Lung (tissue), 12 donors: ENCODE measurements around the gene EPHB1. TPM values are rescaled to one million over a fixed set of nuclear protein-coding genes. Genes with fewer than 3 reads are reported as not detected.

Experiments used
- ATAC-seq: fragments of 200-7000 bp; cut with Tn5 transposase; one replicate; pipeline ENCODE4 v1.9.1; 2020; ENCODE audit warnings: moderate number of reproducible peaks; ENCODE audit not compliant: insufficient read depth, low FRiP score
- DNase-seq, 3 donors: peaks; one replicate each; pipeline ENCODE4 v3.0.0-alpha.2; 2013 to 2017
- H3K27ac ChIP-seq, 2 donors: one replicate each; pipeline ENCODE4 v1.5.1; 2013; ENCODE audit warnings: mild to moderate bottlenecking in 2 of 2, moderate library complexity in 2 of 2, control low read depth in 1 of 2, inconsistent platforms in 1 of 2, low read depth in 1 of 2, low read length in 1 of 2
- H3K27me3 ChIP-seq, 3 donors: one replicate each; pipeline ENCODE4 v1.5.1; 2013; ENCODE audit warnings: low read length in 2 of 3; ENCODE audit not compliant: control insufficient read depth in 3 of 3, insufficient read depth in 3 of 3
- H3K36me3 ChIP-seq, 4 donors: one replicate each; pipeline ENCODE4 v1.5.1; 2013; ENCODE audit warnings: low read length in 4 of 4, mild to moderate bottlenecking in 1 of 4, moderate library complexity in 1 of 4; ENCODE audit not compliant: control insufficient read depth in 4 of 4, insufficient read depth in 4 of 4
- H3K4me1 ChIP-seq, 5 donors: one replicate each; pipeline ENCODE4 v1.5.1; 2013; ENCODE audit warnings: low read length in 5 of 5, mild to moderate bottlenecking in 2 of 5, moderate library complexity in 1 of 5; ENCODE audit not compliant: control insufficient read depth in 5 of 5, insufficient read depth in 5 of 5
- H3K4me3 ChIP-seq: one replicate; pipeline ENCODE4 v1.5.1; 2013; ENCODE audit warnings: mild to moderate bottlenecking, control low read depth, moderate library complexity
- H3K9ac ChIP-seq, 2 donors: one replicate each; pipeline ENCODE4 v1.5.1; 2013; ENCODE audit warnings: low read length in 2 of 2, control low read depth in 1 of 2; ENCODE audit not compliant: insufficient read depth in 1 of 2
- H3K9me3 ChIP-seq, 4 donors: one replicate each; pipeline ENCODE4 v1.5.1; 2013; ENCODE audit warnings: low read length in 3 of 4, mild to moderate bottlenecking in 1 of 4, moderate library complexity in 1 of 4; ENCODE audit not compliant: control insufficient read depth in 4 of 4, insufficient read depth in 3 of 4
- WGBS, 2 donors: extraction: QIAGEN DNeasy Blood & Tissue Kit; methylation state at CpG; one replicate each; pipeline ENCODE4 v1.1.7; 2013; 5-methylcytosine and 5-hydroxymethylcytosine counted together
- polyA plus RNA-seq, 2 donors: library from polyadenylated mRNA; stranded (reverse); fragments of 200-250 nt; gene quantifications; one replicate each; pipeline ENCODE4 v1.2.1, GENCODE V29; 2013
- total RNA-seq, 2 donors: library from RNA; depleted of rRNA in 1 of 2; stranded (reverse); fragments of >200 nt in 1 of 2; gene quantifications; one replicate each; pipeline ENCODE4 v1.2.1, GENCODE V29; 2014 to 2021
- TF ChIP-seq, protein P1 (sequence below): IDR thresholded peaks from 2 replicates; pipeline ENCODE4 v1.5.1; 2012; ENCODE audit warnings: mild to moderate bottlenecking; ENCODE audit errors: control extremely low read depth, extremely low read depth
- donor health status: control.
- donor health status: control.
- donor health status: Bipolar disorder and iron deficiency.
- donor health status: healthy.
- donor health status: DM: yes; HTN: yes; CAD: no.

Gene EPHB1
- total and polyA plus RNA-seq, 4 donors: 0.30 to 6.3 (median 2.1) TPM

DNA sequence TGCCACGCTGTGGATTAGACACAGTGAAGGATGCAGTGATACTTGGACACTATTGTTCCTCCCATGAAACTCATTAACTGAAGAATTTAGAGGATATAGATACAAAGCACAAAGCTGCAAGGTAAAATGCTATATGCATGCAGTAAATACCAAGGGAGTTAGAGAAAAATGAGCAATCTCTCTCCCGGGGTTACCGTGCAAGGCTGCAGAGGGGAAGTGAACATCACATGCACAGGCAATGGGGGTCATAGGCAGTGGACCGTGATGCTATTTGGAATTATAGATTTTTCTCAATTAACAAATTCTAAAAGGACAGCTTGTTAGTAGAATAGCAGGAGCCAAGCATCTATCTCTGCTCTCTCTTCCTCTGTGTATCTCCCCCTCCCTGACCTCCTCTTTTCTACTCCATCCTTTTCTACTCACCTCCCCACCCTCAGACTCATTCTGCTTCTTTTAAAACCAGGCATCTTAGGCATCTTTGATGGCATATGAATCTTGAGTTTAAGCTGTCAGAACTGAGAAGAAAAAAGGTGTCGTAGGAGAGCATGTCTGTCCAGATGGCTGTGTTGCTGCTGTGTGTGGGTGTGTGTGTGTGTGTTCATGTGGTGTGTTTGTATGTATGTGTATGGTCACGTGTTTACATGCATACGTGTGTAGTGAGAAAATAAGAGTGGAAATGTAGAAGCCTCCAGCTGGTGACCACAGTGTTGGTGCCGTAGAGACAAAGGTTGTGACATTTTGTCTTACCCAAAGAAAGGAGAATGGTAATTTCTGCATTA lies 339.0 kb downstream of the EPHB1 start:
- Histone ChIP-seq H3K9me3 (peaks cover 0 to 4% (median 0%) of the 10 kb centered on the region in 4 donors), H3K27ac (no peak overlapping the region), H3K9ac (no peak overlapping the region), H3K36me3 (no peaks in the 10 kb centered on the region), H3K4me1 (no peaks in the 10 kb centered on the region), H3K27me3 (peaks cover 0 to 4% (median 0%) of the 10 kb centered on the region in 3 donors), H3K4me3 (no peak overlapping the region)
- DNase-seq: no peak
- 87 to 94% methylated on average over 8 of the region's 8 CpGs for WGBS, 2 donors
- ATAC-seq: no peak
- TF ChIP-seq, protein P1, sequence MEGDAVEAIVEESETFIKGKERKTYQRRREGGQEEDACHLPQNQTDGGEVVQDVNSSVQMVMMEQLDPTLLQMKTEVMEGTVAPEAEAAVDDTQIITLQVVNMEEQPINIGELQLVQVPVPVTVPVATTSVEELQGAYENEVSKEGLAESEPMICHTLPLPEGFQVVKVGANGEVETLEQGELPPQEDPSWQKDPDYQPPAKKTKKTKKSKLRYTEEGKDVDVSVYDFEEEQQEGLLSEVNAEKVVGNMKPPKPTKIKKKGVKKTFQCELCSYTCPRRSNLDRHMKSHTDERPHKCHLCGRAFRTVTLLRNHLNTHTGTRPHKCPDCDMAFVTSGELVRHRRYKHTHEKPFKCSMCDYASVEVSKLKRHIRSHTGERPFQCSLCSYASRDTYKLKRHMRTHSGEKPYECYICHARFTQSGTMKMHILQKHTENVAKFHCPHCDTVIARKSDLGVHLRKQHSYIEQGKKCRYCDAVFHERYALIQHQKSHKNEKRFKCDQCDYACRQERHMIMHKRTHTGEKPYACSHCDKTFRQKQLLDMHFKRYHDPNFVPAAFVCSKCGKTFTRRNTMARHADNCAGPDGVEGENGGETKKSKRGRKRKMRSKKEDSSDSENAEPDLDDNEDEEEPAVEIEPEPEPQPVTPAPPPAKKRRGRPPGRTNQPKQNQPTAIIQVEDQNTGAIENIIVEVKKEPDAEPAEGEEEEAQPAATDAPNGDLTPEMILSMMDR: no peak

DNA sequence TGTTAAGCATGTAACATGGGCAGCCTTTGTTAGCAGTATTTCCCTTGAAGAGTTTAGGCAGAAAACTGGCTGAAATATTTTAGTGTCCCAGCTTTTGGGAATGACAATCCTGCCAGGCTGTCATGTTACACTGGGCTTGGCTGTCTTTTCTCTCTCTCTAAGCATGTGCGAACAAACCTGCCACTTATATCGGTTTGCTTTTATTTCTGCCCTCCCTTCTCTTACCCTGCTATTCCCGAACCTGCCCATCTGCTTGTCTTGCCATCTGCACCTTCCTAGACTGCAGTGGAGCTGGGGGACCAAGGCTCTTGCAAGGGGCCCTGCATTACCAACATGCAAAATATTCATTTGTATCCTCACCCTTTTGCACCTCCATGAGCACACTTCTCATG lies 339.6 kb downstream of the EPHB1 start:
- no peak for ATAC-seq
- Histone ChIP-seq H3K4me3 (no peak overlapping the region), H3K9me3 (peaks cover 0 to 4% (median 0%) of the 10 kb centered on the region in 4 donors), H3K27ac (no peak overlapping the region), H3K27me3 (peaks cover 0 to 4% (median 0%) of the 10 kb centered on the region in 3 donors), H3K36me3 (no peaks in the 10 kb centered on the region), H3K4me1 (no peaks in the 10 kb centered on the region), H3K9ac (no peak overlapping the region)
- TF ChIP-seq, protein P1: no peak
- DNase-seq: no peak
- 82 to 83% methylated on average over 3 of the region's 3 CpGs for WGBS, 2 donors

DNA sequence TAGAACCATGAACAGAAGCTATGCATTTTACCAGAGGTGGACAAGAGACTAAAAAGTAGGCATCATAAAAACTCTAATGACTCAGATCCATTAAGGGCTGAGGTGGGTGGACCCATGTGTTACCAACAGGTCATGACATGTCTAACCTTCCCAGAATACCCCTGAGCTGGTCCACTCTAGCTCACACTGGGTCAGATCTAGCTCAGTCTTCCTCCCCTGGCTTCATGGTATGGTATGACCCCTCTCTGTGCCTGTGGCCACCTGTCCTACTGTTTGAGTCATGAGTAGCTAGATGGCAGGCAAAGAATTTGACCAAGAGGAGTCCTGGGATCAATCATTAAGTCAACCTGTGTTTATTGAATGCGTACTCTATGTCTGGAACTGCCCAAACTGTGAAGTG lies 340.4 kb downstream of the EPHB1 start:
- H3K4me1 ChIP-seq: no peaks in the 10 kb centered on the region
- no peak overlapping the region for H3K4me3 ChIP-seq
- H3K27ac ChIP-seq: no peak overlapping the region
- no peaks in the 10 kb centered on the region for H3K36me3 ChIP-seq
- TF ChIP-seq, protein P1: no peak
- peaks cover 0 to 4% (median 0%) of the 10 kb centered on the region in 3 donors for H3K27me3 ChIP-seq
- ATAC-seq (no peak), DNase-seq (no peak)
- peaks cover 0 to 4% (median 0%) of the 10 kb centered on the region in 4 donors for H3K9me3 ChIP-seq
- no peak overlapping the region for H3K9ac ChIP-seq
- WGBS, 2 donors: 78 to 88% methylated on average over 1 of the region's 1 CpG
